Psoas muscle (tissue), 8 donors: ENCODE data around the gene RPP40. TPM values are rescaled to one million over a fixed set of nuclear protein-coding genes. Genes with fewer than 3 reads are reported as not detected.

Experiments used
- ATAC-seq, 4 donors: fragments of 200-7000 bp; cut with Tn5 transposase; one replicate each; pipeline ENCODE4 v1.9.1; 2020; ENCODE audit warnings: moderate library complexity in 3 of 4, mild to moderate bottlenecking in 2 of 4
- DNase-seq, 2 donors: peaks; one replicate each; pipeline ENCODE4 v3.0.0-alpha.2; 2020
- H3K27ac ChIP-seq: fragments of 200-600 bp; one replicate; pipeline ENCODE4 v1.8.0; 2022
- H3K27me3 ChIP-seq, 3 donors: fragments of 200-600 bp in 1 of 3; one replicate each; pipeline versions ENCODE4 v1.6.1 to v1.8.0; 2013 to 2022; ENCODE audit warnings: low read length in 2 of 3, mild to moderate bottlenecking in 2 of 3, moderate library complexity in 1 of 3; ENCODE audit not compliant: insufficient read depth in 3 of 3
- H3K36me3 ChIP-seq, 2 donors: fragments of 200-600 bp in 1 of 2; one replicate each; pipeline versions ENCODE4 v1.6.1 to v1.8.0; 2013 to 2022; ENCODE audit warnings: low read depth in 1 of 2, mild to moderate bottlenecking in 1 of 2, moderate library complexity in 1 of 2; ENCODE audit not compliant: insufficient read depth in 1 of 2
- H3K4me1 ChIP-seq: fragments of 200-600 bp; one replicate; pipeline ENCODE4 v1.8.0; 2022
- H3K4me3 ChIP-seq: fragments of 200-600 bp; one replicate; pipeline ENCODE4 v1.8.0; 2022; ENCODE audit warnings: mild to moderate bottlenecking
- H3K9me3 ChIP-seq: fragments of 200-600 bp; one replicate; pipeline ENCODE4 v1.8.0; 2022
- CTCF ChIP-seq: fragments of 200-600 bp; IDR thresholded peaks from one replicate; pipeline ENCODE4 v1.8.0; 2022; ENCODE audit warnings: antibody characterized with exemption
- WGBS, 3 donors: extraction: QIAGEN DNeasy Blood & Tissue Kit; methylation state at CpG; one replicate each; pipeline versions ENCODE4 v1.1.6 to v1.1.7; 2013; 5-methylcytosine and 5-hydroxymethylcytosine counted together
- intact Hi-C, 2 donors: fragments of 100-400 bp; cut with DNase I; formaldehyde crosslinking; loops; one replicate each; pipeline versions ENCODE4 v1.11.0 to v1.14.2; 2022
- polyA plus RNA-seq, 3 donors: library from polyadenylated mRNA; stranded (reverse); fragments of 200-250 nt; gene quantifications; one replicate each; pipeline ENCODE4 v1.2.3, GENCODE V29; 2013
- total RNA-seq, 4 donors: library from RNA; stranded (reverse); fragmentation: NEBNext Ultra II Directional in 2 of 4; extraction: Animal tissue kit (Norgen Biotek cat#: 25700) in 2 of 4; gene quantifications; one replicate each; pipeline versions ENCODE4 v1.2.1 to v1.2.4, GENCODE V29; 2021 to 2023
- donor health status: healthy with polysubstance abuse.
- donor health status: DM: no; HTN: no; CAD: no; lungs with moderate emphysema.
- donor health status: Bipolar disorder and iron deficiency.
- donor health status: healthy.
- donor health status: DM: yes; HTN: yes; CAD: no.
- donor health status: DM: no; HTN: no; CAD: no.
- donor health status: DM: no; HTN: no; CAD: no.
- donor health status: DM: yes; HTN: yes; CAD: no.

The RPP40 gene
- total and polyA plus RNA-seq, 7 donors: 4.2 to 34.5 (median 9.3) TPM

- Histone ChIP-seq H3K4me1 (no peaks in the 10 kb centered on the region), H3K27ac (no peak overlapping the region), H3K4me3 (no peak overlapping the region), H3K9me3 (no peaks in the 10 kb centered on the region), H3K36me3 (peaks cover 0 to 49% of the 10 kb centered on the region in 2 donors), H3K27me3 (no peaks in the 10 kb centered on the region)
- DNase-seq (no peak), ATAC-seq (no peak)
- TF ChIP-seq CTCF: no peak
- intact Hi-C loops: no loop called here
- 87 to 89% (median 88%) methylated on average over 14 of the region's 14 CpGs for WGBS, 3 donors
Measured at GRCh38 chr6:4950836-4951533, 52.9 kb downstream of the RPP40 start.

GRCh38 chr6:4950076-4950475 lies 53.8 kb downstream of the RPP40 start:
- no peaks in the 10 kb centered on the region for H3K9me3 ChIP-seq
- 92 to 97% (median 96%) methylated on average over 11 of the region's 11 CpGs for WGBS, 3 donors
- intact Hi-C loops: no loop called here
- TF ChIP-seq CTCF: no peak
- H3K27me3 ChIP-seq: no peaks in the 10 kb centered on the region
- no peak overlapping the region for H3K4me3 ChIP-seq
- ATAC-seq (no peak), DNase-seq (no peak)
- H3K27ac ChIP-seq: no peak overlapping the region
- H3K36me3 ChIP-seq: peaks cover 0 to 43% of the 10 kb centered on the region in 2 donors
- no peaks in the 10 kb centered on the region for H3K4me1 ChIP-seq

- no peak for TF ChIP-seq CTCF
- DNase-seq (no peak), ATAC-seq (no peak)
- Histone ChIP-seq H3K9me3 (no peaks in the 10 kb centered on the region), H3K27ac (no peak overlapping the region), H3K27me3 (no peaks in the 10 kb centered on the region), H3K4me1 (no peaks in the 10 kb centered on the region), H3K4me3 (no peak overlapping the region), H3K36me3 (peaks cover 0 to 36% of the 10 kb centered on the region in 2 donors)
- 91 to 92% (median 92%) methylated on average over 15 of the region's 15 CpGs for WGBS, 3 donors
- intact Hi-C loops: no loop called here
Measured at GRCh38 chr6:4948781-4949450, 54.9 kb downstream of the RPP40 start.

GRCh38 chr6:4947716-4948115 lies 56.1 kb downstream of the RPP40 start:
- intact Hi-C loops: no loop called here
- TF ChIP-seq CTCF: no peak
- WGBS, 3 donors: 85 to 90% (median 89%) methylated on average over 13 of the region's 13 CpGs
- DNase-seq: no peak
- Histone ChIP-seq H3K27ac (no peak overlapping the region), H3K4me3 (no peak overlapping the region), H3K36me3 (peaks cover 0 to 26% of the 10 kb centered on the region in 2 donors), H3K4me1 (peaks cover 4% of the 10 kb centered on the region), H3K9me3 (no peaks in the 10 kb centered on the region), H3K27me3 (no peaks in the 10 kb centered on the region)
- no peak for ATAC-seq
